Vagina (tissue), 2 donors: ENCODE data around the gene SDHB.

Source experiments
- CTCF ChIP-seq, 3 experiments: fragments of 450-650 bp in 2 of 3; fragments of 200-600 bp in 1 of 3; sonication (generic) in 1 of 3; IDR thresholded peaks; one replicate each; pipeline ENCODE4 v1.5.1; 2017 to 2019; ENCODE audit warnings: antibody characterized with exemption in 3 of 3, mild to moderate bottlenecking in 2 of 3, moderate library complexity in 2 of 3
- POLR2A ChIP-seq, 2 donors: fragments of 450-650 bp; IDR thresholded peaks; one replicate each; pipeline ENCODE4 v1.6.1; 2017; ENCODE audit warnings: antibody characterized with exemption in 2 of 2, mild to moderate bottlenecking in 2 of 2, moderate library complexity in 2 of 2
- POLR2AphosphoS5 ChIP-seq, 2 donors: sonication (generic); formaldehyde crosslinking; IDR thresholded peaks; one replicate each; pipeline ENCODE4 v1.9.0; 2017; ENCODE audit warnings: antibody characterized with exemption in 2 of 2, mild to moderate bottlenecking in 2 of 2, low read depth in 1 of 2; ENCODE audit not compliant: insufficient read depth in 1 of 2

GRCh38 chr1:17052038-17052437 lies 1.8 kb downstream of the SDHB start:
- no peak for TF ChIP-seq POLR2A (IDR thresholded peaks at IDR 0.05)
- no peak for TF ChIP-seq CTCF (IDR thresholded peaks at IDR 0.05)
- TF ChIP-seq POLR2AphosphoS5 (IDR thresholded peaks at IDR 0.05; ENCODE audit: insufficient read depth in 1 of 2, low read depth in 1 of 2), result no peak
